Lung microvascular endothelial cell (primary cell): ENCODE data around the gene TCP10L. TPM values are rescaled to one million over a fixed set of nuclear protein-coding genes. Genes with fewer than 3 reads are reported as not detected.
"Not testable (repeated sequence)": the region's sequence is repeated elsewhere in the genome, so short reads cannot be mapped to it uniquely, and the experiment has no call there.

Source experiments
- DNase-seq, 2 donors: peaks; one replicate each; pipeline versions ENCODE4 v3.0.0 to v3.0.0-alpha.2; 2010; ENCODE audit warnings: low read depth in 2 of 2
- total RNA-seq: library from RNA; depleted of rRNA; stranded (reverse); fragments of >200 nt; gene quantifications from 2 replicates; pipeline ENCODE4 v1.2.1, GENCODE V29; 2014

The TCP10L gene
- total RNA-seq, 1 donor from 2014 or later = 0.20 TPM

GRCh38 chr21:32558106-32558505 lies 27.2 kb downstream of the TCP10L start:
- no peak for DNase-seq

- DNase-seq = no peak
Measured at GRCh38 chr21:32554832-32555638, 30.3 kb downstream of the TCP10L start.

- DNase-seq = no peak
Measured at GRCh38 chr21:32549886-32550285, 35.4 kb downstream of the TCP10L start.

- no peak for DNase-seq
Measured at GRCh38 chr21:32549440-32549839, 35.9 kb downstream of the TCP10L start.

- peak in 1 of 2 donors; percentile 23 for DNase-seq
Measured at GRCh38 chr21:32548978-32549377, 36.3 kb downstream of the TCP10L start.

GRCh38 chr21:32547018-32547417 lies 38.3 kb downstream of the TCP10L start:
- no peak for DNase-seq

- peak in 1 of 2 donors; percentile 41 for DNase-seq
Measured at GRCh38 chr21:32545948-32546441, 39.3 kb downstream of the TCP10L start.

GRCh38 chr21:32544697-32545096 lies 40.6 kb downstream of the TCP10L start:
- peak in 1 of 2 donors; percentile 97 for DNase-seq

GRCh38 chr21:32543975-32544374 lies 41.3 kb downstream of the TCP10L start:
- peak in 1 of 2 donors; percentile 53 for DNase-seq

GRCh38 chr21:32543056-32543455 lies 42.3 kb downstream of the TCP10L start:
- DNase-seq = not testable (repeated sequence)

- no peak for DNase-seq
Measured at GRCh38 chr21:32539378-32539777, 45.9 kb downstream of the TCP10L start.

- no peak for DNase-seq
Measured at GRCh38 chr21:32538147-32538792, 47.1 kb downstream of the TCP10L start.

- peak in 1 of 2 donors; percentile 47 for DNase-seq
Measured at GRCh38 chr21:32537569-32537881, 47.8 kb downstream of the TCP10L start.

- DNase-seq = no peak
Measured at GRCh38 chr21:32535612-32536011, 49.7 kb downstream of the TCP10L start.

GRCh38 chr21:32534113-32534512 lies 51.2 kb downstream of the TCP10L start:
- no peak for DNase-seq

- DNase-seq = no peak
Measured at GRCh38 chr21:32533611-32534010, 51.7 kb downstream of the TCP10L start.

- no peak for DNase-seq
Measured at GRCh38 chr21:32533053-32533452, 52.3 kb downstream of the TCP10L start.

GRCh38 chr21:32532636-32533035 lies 52.7 kb downstream of the TCP10L start:
- DNase-seq = no peak

GRCh38 chr21:32531561-32531960 lies 53.8 kb downstream of the TCP10L start:
- not testable (repeated sequence) for DNase-seq

- DNase-seq = not testable (repeated sequence)
Measured at GRCh38 chr21:32530809-32531208, 54.5 kb downstream of the TCP10L start.

GRCh38 chr21:32529679-32530078 lies 55.6 kb downstream of the TCP10L start:
- DNase-seq = no peak

GRCh38 chr21:32525282-32525681 lies 60.0 kb downstream of the TCP10L start:
- DNase-seq = no peak
